Measurements from ENCODE around the gene ZNF138. TPM values are rescaled to one million over a fixed set of nuclear protein-coding genes. Genes with fewer than 3 reads are reported as not detected.

Gene ZNF138
- total RNA-seq, 1 experiment from 2014 or later, result 7.6 TPM

GRCh38 chr7:64870656-64871055 is 76.4 kb downstream of the ZNF138 start:
- no TSS peak for BruUV-seq (replicated peaks)
- Histone ChIP-seq H3K27ac (ENCODE audit: low read length) (no peak overlapping the region), H3K9me3 (ENCODE audit: control insufficient read depth, insufficient read depth, low read depth, low read length) (no peaks in the 10 kb centered on the region), H3K27me3 (ENCODE audit: control insufficient read depth, insufficient read depth, low read length) (no peaks in the 10 kb centered on the region), H3K4me3 (ENCODE audit: low read depth in 2 of 2, low read length in 2 of 2) (no peak overlapping the region), H3K4me1 (ENCODE audit: control insufficient read depth, insufficient read depth, low read length) (no peaks in the 10 kb centered on the region), H3K36me3 (ENCODE audit: control insufficient read depth, insufficient read depth, low read length) (no peaks in the 10 kb centered on the region)
- intact Hi-C loops (cut with micrococcal nuclease; ENCODE audit: unreplicated experiment), result no loop called here
- CTCF ChIA-PET, result no interaction called here
- ATAC-seq (no peak), DNase-seq (ENCODE audit: low read depth, low spot score) (no peak)
- POLR2A ChIA-PET, result no interaction called here
- in situ Hi-C loops (cut with HindIII; ENCODE audit: low pct_unique_long_range_greater_than_20kb, low sequenced_read_pairs), result no loop called here
- TF ChIP-seq TCF7L2 (IDR thresholded peaks at IDR 0.05; ENCODE audit: low read depth, low read length) (no peak), CTCF (IDR thresholded peaks at IDR 0.05) (no peak), SIN3A (IDR thresholded peaks at IDR 0.05; ENCODE audit: borderline replicate concordance, insufficient read depth, low read depth, low read length) (no peak), REST (IDR thresholded peaks at IDR 0.05; ENCODE audit: insufficient read depth in 1 of 2, low read depth in 2 of 2, low read length in 1 of 2) (no peak), POLR2AphosphoS5 (IDR thresholded peaks at IDR 0.05; ENCODE audit: low read depth, low read length) (no peak)

GRCh38 chr7:64871761-64872160 is 77.5 kb downstream of the ZNF138 start:
- in situ Hi-C loops (cut with HindIII; ENCODE audit: low pct_unique_long_range_greater_than_20kb, low sequenced_read_pairs), result no loop called here
- no TSS peak for BruUV-seq (replicated peaks)

More at GRCh38 chr7:64871761-64872160, 77.5 kb downstream of the ZNF138 start:
- ChIA-PET POLR2A (no interaction called here), CTCF (no interaction called here)
- TF ChIP-seq CTCF (IDR thresholded peaks at IDR 0.05), result no peak
- no peak for TF ChIP-seq TCF7L2 (IDR thresholded peaks at IDR 0.05; ENCODE audit: low read depth, low read length)
- TF ChIP-seq REST (IDR thresholded peaks at IDR 0.05; ENCODE audit: insufficient read depth in 1 of 2, low read depth in 2 of 2, low read length in 1 of 2), result no peak
- TF ChIP-seq SIN3A (IDR thresholded peaks at IDR 0.05; ENCODE audit: borderline replicate concordance, insufficient read depth, low read depth, low read length), result no peak
- no peak for TF ChIP-seq POLR2AphosphoS5 (IDR thresholded peaks at IDR 0.05; ENCODE audit: low read depth, low read length)
- intact Hi-C loops (cut with micrococcal nuclease; ENCODE audit: unreplicated experiment), result no loop called here
- DNase-seq (ENCODE audit: low read depth, low spot score) (no peak), ATAC-seq (no peak)
- Histone ChIP-seq H3K9me3 (ENCODE audit: control insufficient read depth, insufficient read depth, low read depth, low read length) (no peaks in the 10 kb centered on the region), H3K4me3 (ENCODE audit: low read depth in 2 of 2, low read length in 2 of 2) (no peak overlapping the region), H3K4me1 (ENCODE audit: control insufficient read depth, insufficient read depth, low read length) (no peaks in the 10 kb centered on the region), H3K27ac (ENCODE audit: low read length) (no peak overlapping the region), H3K27me3 (ENCODE audit: control insufficient read depth, insufficient read depth, low read length) (no peaks in the 10 kb centered on the region), H3K36me3 (ENCODE audit: control insufficient read depth, insufficient read depth, low read length) (no peaks in the 10 kb centered on the region)

All from Panc1 (cell line).